HCT116 (cell line): ENCODE data around the gene UMODL1. TPM values are rescaled to one million over a fixed set of nuclear protein-coding genes. Genes with fewer than 3 reads are reported as not detected.
"Not testable (repeated sequence)": the region's sequence is repeated elsewhere in the genome, so short reads cannot be mapped to it uniquely, and the experiment has no call there.

ENCODE experiments used
- ATAC-seq: fragments of 200-7000 bp; cut with Tn5 transposase; 2 replicates; pipeline ENCODE4 v1.9.1; 2020; ENCODE audit warnings: mild to moderate bottlenecking, moderate library complexity
- BruUV-seq: library from RNA; stranded (reverse); fragments of 400-500 nt; replicated peaks from 2 replicates; lab custom pipeline; 2021; lab: Mats Ljungman, UMichigan
- CTCF ChIA-PET: fragments of 300-600 bp; sonication (Branson Sonifier 250); formaldehyde crosslinking; loops from one replicate; lab custom pipeline; 2021; ENCODE audit warnings: antibody characterized with exemption; lab: Charles Lee
- POLR2A ChIA-PET: fragments of 300-600, 350-600 bp; sonication (Branson Sonifier 250); formaldehyde crosslinking; loops from one replicate; lab custom pipeline; 2021; ENCODE audit warnings: antibody characterized with exemption; lab: Charles Lee
- RAD21 ChIA-PET, 2 experiments: fragments of 300-600 bp; sonication (Branson Sonifier 250); formaldehyde crosslinking; loops; one replicate each; lab custom pipeline; 2023; ENCODE audit warnings: low total read pairs in 2 of 2; ENCODE audit not compliant: uncharacterized antibody in 2 of 2, unreplicated experiment in 2 of 2, low non-redundant PET in 1 of 2; lab: Charles Lee
- DNase-seq: peaks from one replicate; pipeline ENCODE4 v3.0.0-alpha.2; 2010; ENCODE audit warnings: low read depth, low spot score
- H2AFZ ChIP-seq: fragments of 200-600 bp; shearing (Covaris generic), sonication (generic); 2 replicates; pipeline ENCODE4 v1.6.1; 2017; ENCODE audit warnings: low read depth, mixed run types, mixed read lengths, antibody characterized with exemption, low read length; ENCODE audit not compliant: poor library complexity, severe bottlenecking
- H3K27ac ChIP-seq: 2 replicates; pipeline ENCODE4 v1.5.1; 2012; ENCODE audit warnings: low read depth, low read length
- H3K27me3 ChIP-seq: fragments of 200-600 bp; sonication (generic); 2 replicates; pipeline ENCODE4 v1.6.1; 2016; ENCODE audit warnings: mixed run types, low read length, mixed read lengths; ENCODE audit not compliant: insufficient read depth
- H3K36me3 ChIP-seq, 2 experiments: fragments of 200-500 bp in 1 of 2; fragments of 200-600 bp in 1 of 2; sonication (Bioruptor generic) in 1 of 2; sonication (generic) in 1 of 2; 2 replicates each; pipeline versions ENCODE4 v1.5.1 to v1.6.1; 2014 to 2016; ENCODE audit warnings: low read length in 2 of 2, inconsistent platforms in 1 of 2, mixed read lengths in 1 of 2, mixed run types in 1 of 2; ENCODE audit not compliant: insufficient read depth in 2 of 2, control insufficient read depth in 1 of 2
- H3K4me1 ChIP-seq, 2 experiments: fragments of 200-600 bp in 1 of 2; sonication (generic) in 1 of 2; 2 replicates each; pipeline versions ENCODE4 v1.5.1 to v1.6.1; 2012 to 2017; ENCODE audit warnings: low read length in 2 of 2, inconsistent platforms in 1 of 2, mild to moderate bottlenecking in 1 of 2, mixed read lengths in 1 of 2, mixed run types in 1 of 2, moderate library complexity in 1 of 2; ENCODE audit not compliant: insufficient read depth in 2 of 2, control insufficient read depth in 1 of 2
- H3K4me2 ChIP-seq: fragments of 200-600 bp; sonication (generic); 2 replicates; pipeline ENCODE4 v1.6.1; 2017; ENCODE audit warnings: mixed run types, low read length, mixed read lengths
- H3K4me3 ChIP-seq, 2 experiments: fragments of 200-600 bp in 1 of 2; sonication (generic) in 1 of 2; replicated peaks in 1 of 2; 2 replicates each; pipeline ENCODE4 v1.5.1; 2011 to 2016; ENCODE audit warnings: low read length in 2 of 2, control low read depth in 1 of 2, low read depth in 1 of 2, mild to moderate bottlenecking in 1 of 2, mixed read lengths in 1 of 2, mixed run types in 1 of 2
- H3K79me2 ChIP-seq: fragments of 200-600 bp; sonication (generic); 2 replicates; pipeline ENCODE4 v1.6.1; 2017; ENCODE audit warnings: mild to moderate bottlenecking, mixed run types, low read length, moderate library complexity, mixed read lengths; ENCODE audit not compliant: insufficient read depth
- H3K9ac ChIP-seq: fragments of 200-600 bp; sonication (generic); 2 replicates; pipeline ENCODE4 v1.6.1; 2016; ENCODE audit warnings: low read length, mixed read lengths
- H3K9me2 ChIP-seq: fragments of 200-600 bp; sonication (generic), shearing (Covaris generic); 2 replicates; pipeline ENCODE4 v1.6.1; 2017; ENCODE audit warnings: mixed run types, mild to moderate bottlenecking, moderate library complexity; ENCODE audit not compliant: insufficient read depth
- H3K9me3 ChIP-seq, 2 experiments: fragments of 200-500 bp in 1 of 2; fragments of 200-600 bp in 1 of 2; sonication (Bioruptor generic) in 1 of 2; sonication (generic) in 1 of 2; 2 replicates each; pipeline ENCODE4 v1.6.1; 2014 to 2017; ENCODE audit warnings: low read length in 2 of 2, mixed read lengths in 2 of 2, inconsistent platforms in 1 of 2, low read depth in 1 of 2, mild to moderate bottlenecking in 1 of 2, mixed run types in 1 of 2, moderate library complexity in 1 of 2; ENCODE audit not compliant: control insufficient read depth in 1 of 2, insufficient read depth in 1 of 2
- H4K20me1 ChIP-seq: fragments of 200-600 bp; sonication (generic), shearing (Covaris generic); 2 replicates; pipeline ENCODE4 v1.6.1; 2017; ENCODE audit warnings: mixed run types, mild to moderate bottlenecking, moderate library complexity; ENCODE audit not compliant: insufficient read depth
- CEBPB ChIP-seq: IDR thresholded peaks from 2 replicates; pipeline ENCODE4 v1.6.1; 2012; ENCODE audit warnings: low read depth
- EGR1 ChIP-seq: IDR thresholded peaks from 2 replicates; pipeline ENCODE4 v1.6.1; 2012; ENCODE audit warnings: low read depth
- ELF1 ChIP-seq: IDR thresholded peaks from 2 replicates; pipeline ENCODE4 v1.6.1; 2012; ENCODE audit warnings: low read depth, borderline replicate concordance
- EZH2 ChIP-seq: fragments of 200-600 bp; sonication (generic); IDR thresholded peaks from 2 replicates; pipeline ENCODE4 v1.6.1; 2017; ENCODE audit warnings: antibody characterized with exemption, mixed run types
- EZH2phosphoT487 ChIP-seq: fragments of 200-600 bp; IDR thresholded peaks from 2 replicates; pipeline ENCODE4 v1.6.1; 2018; ENCODE audit warnings: antibody characterized with exemption, borderline replicate concordance
- FOSL1 ChIP-seq: IDR thresholded peaks from 2 replicates; pipeline ENCODE4 v1.6.1; 2012; ENCODE audit warnings: low read depth
- JUND ChIP-seq: IDR thresholded peaks from 2 replicates; pipeline ENCODE4 v1.6.1; 2012
- POLR2A ChIP-seq: IDR thresholded peaks from 2 replicates; pipeline ENCODE4 v1.7.0; 2011; ENCODE audit warnings: borderline replicate concordance; ENCODE audit not compliant: insufficient read depth, insufficient read length; ENCODE audit errors: extremely low read depth
- POLR2AphosphoS5 ChIP-seq: IDR thresholded peaks from 2 replicates; pipeline ENCODE4 v1.6.1; 2011; ENCODE audit warnings: mild to moderate bottlenecking, low read depth, low read length, moderate library complexity
- RAD21 ChIP-seq: IDR thresholded peaks from 2 replicates; pipeline ENCODE4 v1.6.1; 2012; ENCODE audit warnings: low read depth, mild to moderate bottlenecking
- REST ChIP-seq: IDR thresholded peaks from 2 replicates; pipeline ENCODE4 v1.6.1; 2012; ENCODE audit warnings: low read depth
- SIN3A ChIP-seq: IDR thresholded peaks from 2 replicates; pipeline ENCODE4 v1.6.1; 2012; ENCODE audit warnings: low read depth
- SP1 ChIP-seq: IDR thresholded peaks from 2 replicates; pipeline ENCODE4 v1.6.1; 2012; ENCODE audit warnings: low read depth
- YY1 ChIP-seq: IDR thresholded peaks from 2 replicates; pipeline ENCODE4 v1.6.1; 2011; ENCODE audit warnings: low read length, low read depth, moderate library complexity, mild to moderate bottlenecking; ENCODE audit not compliant: insufficient replicate concordance; ENCODE audit errors: extremely low read depth
- ZFX ChIP-seq: fragments of 450-650 bp; IDR thresholded peaks from 2 replicates; pipeline ENCODE4 v1.6.1; 2017
- ZNF274 ChIP-seq: fragments of 200-500 bp; sonication (Bioruptor generic); IDR thresholded peaks from 2 replicates; pipeline ENCODE4 v1.6.1; 2014; ENCODE audit warnings: mild to moderate bottlenecking, low read depth, low read length, inconsistent platforms
- intact Hi-C: fragments of 100-400 bp; cut with micrococcal nuclease; formaldehyde crosslinking; loops from 2 replicates; pipeline ENCODE4 v1.10.0; 2022
- total RNA-seq: library from RNA; stranded (reverse); gene quantifications from one replicate; pipeline ENCODE4 v1.2.1, GENCODE V29; 2021; ENCODE audit not compliant: unreplicated experiment
- TF ChIP-seq, protein P1 (sequence below): IDR thresholded peaks from 2 replicates; pipeline ENCODE4 v1.6.1; 2012
- TF ChIP-seq, protein P2 (sequence below): IDR thresholded peaks from 2 replicates; pipeline ENCODE4 v1.6.1; 2012

The UMODL1 gene
- total RNA-seq, 1 experiment from 2014 or later = not detected

GRCh38 chr21:42180001-42180400, 108.9 kb downstream of the UMODL1 start:
- BruUV-seq, H3K4me1 ChIP-seq, H3K4me3 ChIP-seq, H3K79me2 ChIP-seq, H3K27me3 ChIP-seq, H4K20me1 ChIP-seq, POLR2A ChIA-PET, CTCF ChIA-PET, ATAC-seq, H3K36me3 ChIP-seq, H3K27ac ChIP-seq, H3K4me2 ChIP-seq, DNase-seq, H3K9ac ChIP-seq, H3K9me2 ChIP-seq, intact Hi-C loops, H3K9me3 ChIP-seq, H2AFZ ChIP-seq, RAD21 ChIA-PET: not testable (repeated sequence)

DNA sequence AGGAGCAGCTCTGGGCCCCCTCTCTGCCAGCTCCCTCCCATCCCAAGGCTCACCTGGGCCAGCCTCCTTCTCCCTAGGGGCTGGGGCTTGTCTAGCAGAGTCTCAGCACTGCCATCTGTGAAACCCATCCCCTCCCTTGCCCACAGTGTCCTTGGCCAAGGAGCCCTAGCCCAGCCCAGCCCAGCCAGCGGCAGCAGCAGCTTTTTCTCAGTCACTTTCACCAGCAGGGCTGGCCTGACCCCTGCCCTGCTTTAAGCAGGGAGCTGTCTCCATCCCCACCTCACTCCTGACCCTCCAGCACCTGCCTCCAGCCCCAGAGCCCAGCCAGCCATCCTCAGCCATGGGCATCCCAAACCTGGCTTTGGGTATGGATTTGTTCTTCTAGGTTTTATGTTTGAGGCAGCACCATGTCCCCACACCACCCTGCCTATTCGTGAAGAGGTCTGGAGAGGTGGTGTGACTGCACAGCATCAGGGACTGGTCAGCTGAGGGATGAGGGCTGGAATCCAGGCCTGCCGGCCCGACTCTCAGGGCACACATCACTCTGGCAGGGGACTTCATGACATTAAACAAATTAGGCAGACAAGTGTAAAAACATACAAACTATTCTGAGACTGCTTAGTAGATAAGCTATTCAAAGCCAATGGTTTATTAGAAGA, 111.7 kb downstream of the UMODL1 start:
- TF ChIP-seq FOSL1 (no peak), REST (no peak), SIN3A (no peak), YY1 (no peak), JUND (no peak), ZFX (no peak), ELF1 (no peak), POLR2AphosphoS5 (no peak), CEBPB (no peak), ZNF274 (no peak), EZH2phosphoT487 (no peak), EZH2 (no peak), SP1 (no peak), POLR2A (no peak), EGR1 (no peak), RAD21 (no peak)
- TF ChIP-seq, protein P1, sequence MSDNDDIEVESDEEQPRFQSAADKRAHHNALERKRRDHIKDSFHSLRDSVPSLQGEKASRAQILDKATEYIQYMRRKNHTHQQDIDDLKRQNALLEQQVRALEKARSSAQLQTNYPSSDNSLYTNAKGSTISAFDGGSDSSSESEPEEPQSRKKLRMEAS = no peak
- TF ChIP-seq, protein P2, sequence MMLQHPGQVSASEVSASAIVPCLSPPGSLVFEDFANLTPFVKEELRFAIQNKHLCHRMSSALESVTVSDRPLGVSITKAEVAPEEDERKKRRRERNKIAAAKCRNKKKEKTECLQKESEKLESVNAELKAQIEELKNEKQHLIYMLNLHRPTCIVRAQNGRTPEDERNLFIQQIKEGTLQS = no peak
- ATAC-seq (no peak), DNase-seq (no peak)
- no peaks in the 10 kb centered on the region for H3K36me3 ChIP-seq
- intact Hi-C loops = no loop called here
- H3K9me2 ChIP-seq = no peaks in the 10 kb centered on the region
- H3K9ac ChIP-seq = no peak overlapping the region
- H3K27me3 ChIP-seq = no peaks in the 10 kb centered on the region
- no peak overlapping the region for H2AFZ ChIP-seq
- RAD21 ChIA-PET = no interaction called here
- CTCF ChIA-PET = no interaction called here
- H4K20me1 ChIP-seq = no peaks in the 10 kb centered on the region
- H3K4me1 ChIP-seq = no peaks in the 10 kb centered on the region
- POLR2A ChIA-PET = no interaction called here
- no peaks in the 10 kb centered on the region for H3K79me2 ChIP-seq
- no peak overlapping the region for H3K27ac ChIP-seq
- H3K4me3 ChIP-seq = no peak overlapping the region
- H3K4me2 ChIP-seq = no peak overlapping the region
- no peaks in the 10 kb centered on the region for H3K9me3 ChIP-seq
- no TSS peak for BruUV-seq
